Measurements from ENCODE around the gene IDE. TPM values are rescaled to one million over a fixed set of nuclear protein-coding genes. Genes with fewer than 3 reads are reported as not detected.

The IDE gene
- total and polyA plus RNA-seq, 10 of the 15 experiments (the other 5 are each of a cell fraction or from before 2014, with no cell fraction given): 11.6 to 54.5 (median 33.6) TPM

GRCh38 chr10:92604841-92605240, 30.9 kb upstream of the IDE start:
- SMC1A ChIA-PET (ENCODE audit: uncharacterized antibody, unreplicated experiment): interaction anchor here (1.5 kb wide), 1 partner anchor 11 kb away, joined by 3 read pairs; no protein-coding TSS in a partner anchor
- H3K79me2 ChIP-seq (ENCODE audit: control insufficient read depth, insufficient read depth, low read length): peaks cover 60% of the 10 kb centered on the region
- peaks cover 0 to 9% of the 10 kb centered on the region in 2 experiments; a peak in 2 of 4 replicates for H3K36me3 ChIP-seq (ENCODE audit: control insufficient read depth in 2 of 2, insufficient read depth in 2 of 2, low read length in 1 of 2)
- H3K4me2 ChIP-seq (ENCODE audit: control insufficient read depth, insufficient read depth): no peak overlapping the region
- BruUV-seq (replicated peaks): TSS peak; percentile 13
- H3K9ac ChIP-seq (ENCODE audit: control insufficient read depth, insufficient read depth, low read length): no peak overlapping the region
- H4K20me1 ChIP-seq (ENCODE audit: control insufficient read depth, insufficient read depth): no peaks in the 10 kb centered on the region
- WGBS (ENCODE audit: insufficient coverage, insufficient replicate concordance, low lambda C conversion rate, missing lambda C conversion rate): 6% methylated on average over 2 of the region's 2 CpGs
- no peaks in the 10 kb centered on the region; the same call in 1 of the 3 replicates for H3K9me3 ChIP-seq (replicated peaks; ENCODE audit: control insufficient read depth, insufficient read depth, low read length)
- peak overlapping the region; percentile 10 for H2AFZ ChIP-seq (ENCODE audit: control insufficient read depth, low read depth, low read length)
- H3K4me3 ChIP-seq: no peak overlapping the region
- DNase-seq (ENCODE audit: low read depth, low spot score) (no peak), FAIRE-seq (peak; percentile 76), ATAC-seq (no peak)
- in situ Hi-C loops (cut with MboI) (no loop called here), intact Hi-C loops (cut with micrococcal nuclease; ENCODE audit: unreplicated experiment) (loop anchor here (5.0 kb wide), 1 partner anchor 137 kb away; no protein-coding TSS in a partner anchor)
- TF ChIP-seq POLR2A (IDR thresholded peaks at IDR 0.05; ENCODE audit: low read depth, low read length) (no peak), CBX3 (IDR thresholded peaks at IDR 0.05; ENCODE audit: borderline replicate concordance, low read depth) (no peak), RFX5 (IDR thresholded peaks at IDR 0.05; ENCODE audit: low read depth, low read length) (no peak), WRNIP1 (IDR thresholded peaks at IDR 0.05; ENCODE audit: borderline replicate concordance, low read depth, low read length) (no peak), MYC (IDR thresholded peaks at IDR 0.05; ENCODE audit: insufficient read depth, insufficient read length, insufficient replicate concordance, low read length, severe bottlenecking) (no peak), SKIL (IDR thresholded peaks at IDR 0.05; ENCODE audit: low read depth, poor library complexity, severe bottlenecking) (no peak), ATF3 (IDR thresholded peaks at IDR 0.05; ENCODE audit: borderline replicate concordance, extremely low read depth, low read depth, low read length) (no peak)
- TF ChIP-seq, protein P1, sequence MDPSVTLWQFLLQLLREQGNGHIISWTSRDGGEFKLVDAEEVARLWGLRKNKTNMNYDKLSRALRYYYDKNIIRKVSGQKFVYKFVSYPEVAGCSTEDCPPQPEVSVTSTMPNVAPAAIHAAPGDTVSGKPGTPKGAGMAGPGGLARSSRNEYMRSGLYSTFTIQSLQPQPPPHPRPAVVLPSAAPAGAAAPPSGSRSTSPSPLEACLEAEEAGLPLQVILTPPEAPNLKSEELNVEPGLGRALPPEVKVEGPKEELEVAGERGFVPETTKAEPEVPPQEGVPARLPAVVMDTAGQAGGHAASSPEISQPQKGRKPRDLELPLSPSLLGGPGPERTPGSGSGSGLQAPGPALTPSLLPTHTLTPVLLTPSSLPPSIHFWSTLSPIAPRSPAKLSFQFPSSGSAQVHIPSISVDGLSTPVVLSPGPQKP (IDR thresholded peaks at IDR 0.05; ENCODE audit: low read depth, low read length): no peak
- no peak overlapping the region for H3K27ac ChIP-seq (ENCODE audit: control insufficient read depth, insufficient read depth)
- H3K27me3 ChIP-seq (replicated peaks in 1 of 2; ENCODE audit: control insufficient read depth in 2 of 2, insufficient read depth in 2 of 2, low read length in 1 of 2): no peaks in the 10 kb centered on the region
- CTCF ChIA-PET: no interaction called here
- no peaks in the 10 kb centered on the region; the same call in 1 of the 2 replicates for H3K4me1 ChIP-seq (ENCODE audit: control insufficient read depth, insufficient read depth, low read length)
- POLR2A ChIA-PET: no interaction called here
- RAD21 ChIA-PET (ENCODE audit: unreplicated experiment): no interaction called here

All from GM12878 (cell line).